ENCODE data around the gene ACKR2.
"Not testable (repeated sequence)": the region's sequence is repeated elsewhere in the genome, so short reads cannot be mapped to it uniquely, and the experiment has no call there.

Gene ACKR2

GRCh38 chr3:42864321-42864950, 55.2 kb downstream of the ACKR2 start:
- DNase-seq = no peak

- DNase-seq = no peak
Observed at GRCh38 chr3:42865256-42865655, 56.0 kb downstream of the ACKR2 start.

- no peak for DNase-seq
Observed at GRCh38 chr3:42867138-42867537, 57.9 kb downstream of the ACKR2 start.

- no peak for DNase-seq
Observed at GRCh38 chr3:42868841-42869240, 59.6 kb downstream of the ACKR2 start.

- DNase-seq = no peak
Observed at GRCh38 chr3:42871592-42872196, 62.4 kb downstream of the ACKR2 start.

GRCh38 chr3:42872718-42873117, 63.5 kb downstream of the ACKR2 start:
- no peak for DNase-seq

GRCh38 chr3:42873221-42873982, 64.2 kb downstream of the ACKR2 start:
- no peak for DNase-seq

- no peak for DNase-seq
Observed at GRCh38 chr3:42874749-42875148, 65.5 kb downstream of the ACKR2 start.

- no peak for DNase-seq
Observed at GRCh38 chr3:42875325-42876151, 66.3 kb downstream of the ACKR2 start, which contains the start of gene CYP8B1. Gene CYP8B1 (minus strand): TSS chr3:42875879. CDS start chr3:42875816, 63 bp downstream.

GRCh38 chr3:42876401-42876800, 67.2 kb downstream of the ACKR2 start:
- DNase-seq = no peak

- no peak for DNase-seq
Observed at GRCh38 chr3:42876940-42877720, 67.9 kb downstream of the ACKR2 start.

- DNase-seq = no peak
Observed at GRCh38 chr3:42877881-42878280, 68.6 kb downstream of the ACKR2 start.

GRCh38 chr3:42880183-42880582, 70.9 kb downstream of the ACKR2 start:
- no peak for DNase-seq

- DNase-seq = peak; percentile 92
Observed at GRCh38 chr3:42880601-42881451, 71.6 kb downstream of the ACKR2 start.

GRCh38 chr3:42883251-42883930, 74.1 kb downstream of the ACKR2 start:
- not testable (repeated sequence) for DNase-seq

- DNase-seq = no peak
Observed at GRCh38 chr3:42884324-42884723, 75.1 kb downstream of the ACKR2 start.

- no peak for DNase-seq
Observed at GRCh38 chr3:42886294-42886822, 77.1 kb downstream of the ACKR2 start.

GRCh38 chr3:42887084-42887483, 77.8 kb downstream of the ACKR2 start:
- DNase-seq = no peak

- DNase-seq = no peak
Observed at GRCh38 chr3:42891042-42891441, 81.8 kb downstream of the ACKR2 start.

- no peak for DNase-seq
Observed at GRCh38 chr3:42892169-42892568, 82.9 kb downstream of the ACKR2 start.
